OCI-LY7 (cell line): Measurements from ENCODE around the gene GM2A.

Experiments used
- CTCF ChIP-seq: fragments of 200-600 bp; sonication (generic); conservative IDR thresholded peaks from 2 replicates; pipeline ENCODE4 v1.5.1; 2014; ENCODE audit warnings: mild to moderate bottlenecking, antibody characterized with exemption, low read length, moderate library complexity, mixed read lengths
- EZH2phosphoT487 ChIP-seq: fragments of 200-600 bp; sonication (generic); IDR thresholded peaks from 2 replicates; pipeline ENCODE4 v1.6.1; 2018; ENCODE audit warnings: low read depth, borderline replicate concordance, mild to moderate bottlenecking, mixed run types, antibody characterized with exemption, low read length, moderate library complexity, mixed read lengths

- no peak for TF ChIP-seq CTCF
- TF ChIP-seq EZH2phosphoT487 = no peak
Measured at GRCh38 chr5:151208481-151208914, 44.5 kb upstream of the GM2A start.
